Thoracic aorta (tissue), 2 donors: ENCODE data around the gene ZDHHC16. TPM values are rescaled to one million over a fixed set of nuclear protein-coding genes. Genes with fewer than 3 reads are reported as not detected.

ENCODE experiments used
- ATAC-seq: fragments of 150-250 bp; one replicate; pipeline ENCODE4 v1.8.0; 2017; ENCODE audit warnings: low read depth; ENCODE audit not compliant: insufficient number of reproducible peaks, low FRiP score
- DNase-seq: peaks from one replicate; pipeline ENCODE4 v3.0.0-alpha.2; 2020; ENCODE audit warnings: low spot score
- H3K27ac ChIP-seq, 2 donors: fragments of 200-600 bp; sonication (generic); 1 replicate in 1 of 2; 2 replicates in 1 of 2; pipeline ENCODE4 v1.5.1; 2016; ENCODE audit warnings: mild to moderate bottlenecking in 2 of 2, moderate library complexity in 2 of 2
- H3K27me3 ChIP-seq: fragments of 200-600 bp; sonication (generic); replicated peaks from 2 replicates; pipeline ENCODE4 v1.6.0; 2016; ENCODE audit warnings: mild to moderate bottlenecking; ENCODE audit not compliant: insufficient read depth
- H3K36me3 ChIP-seq: fragments of 200-600 bp; sonication (generic); one replicate; pipeline ENCODE4 v1.5.1; 2016
- H3K4me1 ChIP-seq, 2 donors: fragments of 200-600 bp; sonication (generic); 1 replicate in 1 of 2; 2 replicates in 1 of 2; pipeline versions ENCODE4 v1.5.1 to v1.6.0; 2016; ENCODE audit warnings: low read depth in 2 of 2, mild to moderate bottlenecking in 1 of 2; ENCODE audit not compliant: control insufficient read depth in 1 of 2
- H3K4me3 ChIP-seq: fragments of 200-600 bp; sonication (generic); 2 replicates; pipeline ENCODE4 v1.5.1; 2016; ENCODE audit warnings: mild to moderate bottlenecking
- H3K9me3 ChIP-seq: fragments of 200-600 bp; sonication (generic); 2 replicates; pipeline ENCODE4 v1.5.1; 2016
- total RNA-seq, 2 donors: library from RNA; depleted of rRNA; stranded (reverse); fragments of >200 nt; gene quantifications; one replicate each; pipeline versions ENCODE4 v1.1.0 to v1.2.3, GENCODE V29; 2016
- TF ChIP-seq, protein P1 (sequence below): fragments of 200-600 bp; sonication (generic); IDR thresholded peaks from one replicate; pipeline ENCODE4 v1.5.1; 2019; ENCODE audit warnings: antibody characterized with exemption

Gene ZDHHC16
- total RNA-seq, 2 donors from 2014 or later = 23.4 to 31.7 TPM

DNA sequence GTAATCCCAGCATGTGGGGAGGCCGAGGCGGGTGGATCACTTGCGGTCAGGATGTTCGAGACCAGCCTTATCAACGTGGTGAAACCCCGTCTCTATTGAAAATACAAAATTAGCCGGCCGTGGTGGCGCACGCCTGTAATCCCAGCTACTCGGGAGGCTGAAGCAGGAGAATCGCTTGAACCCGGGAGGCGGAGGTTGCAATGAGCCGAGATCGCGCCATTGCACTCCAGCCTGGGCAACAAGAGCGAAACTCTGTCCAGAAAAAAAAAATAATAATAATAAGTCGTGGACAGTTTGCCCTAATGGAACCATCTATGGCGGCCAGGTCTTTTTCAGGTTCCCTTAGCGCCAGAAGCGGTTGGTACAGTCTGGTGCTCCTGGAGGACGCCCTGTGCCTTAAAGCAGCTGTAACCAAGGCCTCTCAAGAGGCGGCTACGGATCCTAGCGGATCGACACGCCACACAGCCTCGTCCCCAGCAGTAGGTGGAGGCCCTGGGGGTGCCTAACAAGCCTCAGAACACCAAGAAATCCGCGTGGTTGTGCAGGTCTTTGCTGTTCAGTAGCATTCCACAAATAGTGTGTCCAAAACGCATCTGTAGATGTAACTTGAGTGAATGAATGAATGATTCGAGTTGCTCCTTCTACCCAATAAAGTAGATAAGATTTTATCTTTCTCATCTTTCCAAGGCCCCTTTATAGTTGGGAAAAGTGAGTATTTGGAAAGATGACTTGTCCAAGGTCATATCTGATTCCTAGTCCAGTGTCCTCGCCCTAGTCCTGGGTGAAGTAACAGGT, 19.0 kb upstream of the ZDHHC16 start:
- Histone ChIP-seq H3K4me3 (peak overlapping the region; percentile 93), H3K27ac (peak overlapping the region; percentile 68 to 76), H3K27me3 (no peaks in the 10 kb centered on the region), H3K4me1 (peaks cover 23 to 31% of the 10 kb centered on the region in 2 donors), H3K9me3 (no peaks in the 10 kb centered on the region), H3K36me3 (peaks cover 14% of the 10 kb centered on the region)
- ATAC-seq (no peak), DNase-seq (no peak)
- TF ChIP-seq, protein P1, sequence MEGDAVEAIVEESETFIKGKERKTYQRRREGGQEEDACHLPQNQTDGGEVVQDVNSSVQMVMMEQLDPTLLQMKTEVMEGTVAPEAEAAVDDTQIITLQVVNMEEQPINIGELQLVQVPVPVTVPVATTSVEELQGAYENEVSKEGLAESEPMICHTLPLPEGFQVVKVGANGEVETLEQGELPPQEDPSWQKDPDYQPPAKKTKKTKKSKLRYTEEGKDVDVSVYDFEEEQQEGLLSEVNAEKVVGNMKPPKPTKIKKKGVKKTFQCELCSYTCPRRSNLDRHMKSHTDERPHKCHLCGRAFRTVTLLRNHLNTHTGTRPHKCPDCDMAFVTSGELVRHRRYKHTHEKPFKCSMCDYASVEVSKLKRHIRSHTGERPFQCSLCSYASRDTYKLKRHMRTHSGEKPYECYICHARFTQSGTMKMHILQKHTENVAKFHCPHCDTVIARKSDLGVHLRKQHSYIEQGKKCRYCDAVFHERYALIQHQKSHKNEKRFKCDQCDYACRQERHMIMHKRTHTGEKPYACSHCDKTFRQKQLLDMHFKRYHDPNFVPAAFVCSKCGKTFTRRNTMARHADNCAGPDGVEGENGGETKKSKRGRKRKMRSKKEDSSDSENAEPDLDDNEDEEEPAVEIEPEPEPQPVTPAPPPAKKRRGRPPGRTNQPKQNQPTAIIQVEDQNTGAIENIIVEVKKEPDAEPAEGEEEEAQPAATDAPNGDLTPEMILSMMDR = no peak

DNA sequence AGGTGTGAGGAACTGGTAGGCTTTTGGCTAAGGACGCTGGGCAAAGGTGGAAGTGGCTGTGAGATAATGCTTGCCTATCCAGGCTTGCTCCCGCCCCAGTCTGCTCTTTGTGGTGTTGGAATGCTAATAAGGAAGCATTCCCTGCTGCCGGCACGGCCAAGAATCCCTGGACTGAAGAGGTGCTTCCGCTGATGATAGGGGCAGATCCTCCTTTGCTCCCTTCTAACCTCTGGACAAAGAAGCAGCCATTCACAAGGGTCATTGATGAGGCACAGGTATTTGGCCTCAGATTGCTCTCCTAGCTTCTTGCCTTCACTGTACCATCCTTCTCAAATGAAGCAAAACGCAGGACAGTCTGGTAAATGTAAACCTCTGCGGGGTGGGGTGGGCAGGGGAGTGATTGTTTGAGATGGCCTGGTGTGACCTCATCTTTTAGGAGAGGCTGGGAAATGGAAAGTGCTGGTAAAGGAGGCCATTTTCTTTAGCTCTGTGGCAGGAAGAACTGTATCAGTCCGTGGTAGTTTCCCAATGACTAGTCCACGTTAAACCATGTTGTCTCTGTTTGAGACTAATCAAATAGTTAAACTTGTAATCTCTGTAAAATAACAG, 18.3 kb upstream of the ZDHHC16 start:
- H3K4me3 ChIP-seq = peak overlapping the region; percentile 93
- H3K9me3 ChIP-seq = no peaks in the 10 kb centered on the region
- H3K4me1 ChIP-seq = peaks cover 23 to 31% of the 10 kb centered on the region in 2 donors
- DNase-seq (no peak), ATAC-seq (no peak)
- H3K27me3 ChIP-seq = no peaks in the 10 kb centered on the region
- peak overlapping the region in 1 of 2 donors; percentile 20 for H3K27ac ChIP-seq
- peaks cover 16% of the 10 kb centered on the region for H3K36me3 ChIP-seq
- TF ChIP-seq, protein P1 = no peak

DNA sequence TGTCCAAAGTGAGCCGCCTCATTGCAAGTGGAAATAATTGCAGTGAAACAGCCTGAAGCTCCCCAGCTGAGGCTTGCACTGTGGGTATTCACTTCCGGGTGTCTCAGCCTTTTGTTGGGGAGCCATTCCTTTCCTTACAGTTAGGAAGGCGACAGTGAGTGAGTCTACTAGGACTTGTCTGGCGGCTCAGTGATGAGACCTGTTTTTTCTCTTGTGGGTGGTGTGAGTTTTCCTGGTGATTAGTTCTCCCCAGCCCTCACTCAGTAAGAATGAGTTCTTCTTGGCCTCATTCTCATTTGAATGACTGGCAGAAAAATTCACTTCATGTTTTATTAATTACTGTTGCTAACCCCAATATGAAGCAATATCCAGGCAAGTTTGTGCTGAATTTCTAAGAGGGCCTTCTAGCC, 17.4 kb upstream of the ZDHHC16 start:
- no peaks in the 10 kb centered on the region for H3K9me3 ChIP-seq
- H3K4me3 ChIP-seq = peak overlapping the region; percentile 93
- no peak overlapping the region for H3K27ac ChIP-seq
- DNase-seq (no peak), ATAC-seq (no peak)
- peaks cover 23 to 31% of the 10 kb centered on the region in 2 donors for H3K4me1 ChIP-seq
- TF ChIP-seq, protein P1 = no peak
- H3K27me3 ChIP-seq = no peaks in the 10 kb centered on the region
- peaks cover 19% of the 10 kb centered on the region for H3K36me3 ChIP-seq

DNA sequence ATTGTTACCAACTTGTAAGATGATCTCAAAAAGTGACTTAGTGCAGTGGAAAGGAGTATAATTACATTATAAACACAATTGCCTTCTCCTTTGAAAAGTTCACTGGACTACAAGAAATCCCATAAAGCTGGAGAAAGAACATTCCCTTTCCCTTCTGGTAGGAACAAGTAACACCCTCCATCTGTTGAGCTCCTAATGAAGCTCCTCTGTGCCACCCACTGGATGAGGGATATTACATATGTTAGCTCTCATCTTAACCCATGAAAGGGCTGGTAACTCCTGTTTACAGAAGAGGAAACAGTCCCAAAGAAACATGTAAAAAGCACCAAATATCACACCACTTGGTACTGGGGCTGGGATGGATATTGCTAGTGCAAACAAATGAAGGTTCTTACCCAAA, 11.9 kb upstream of the ZDHHC16 start:
- TF ChIP-seq, protein P1 = no peak
- peaks cover 65% of the 10 kb centered on the region for H3K36me3 ChIP-seq
- H3K27me3 ChIP-seq = no peaks in the 10 kb centered on the region
- DNase-seq (no peak), ATAC-seq (no peak)
- H3K9me3 ChIP-seq = no peaks in the 10 kb centered on the region
- H3K27ac ChIP-seq = no peak overlapping the region
- no peaks in the 10 kb centered on the region for H3K4me1 ChIP-seq
- H3K4me3 ChIP-seq = no peak overlapping the region

DNA sequence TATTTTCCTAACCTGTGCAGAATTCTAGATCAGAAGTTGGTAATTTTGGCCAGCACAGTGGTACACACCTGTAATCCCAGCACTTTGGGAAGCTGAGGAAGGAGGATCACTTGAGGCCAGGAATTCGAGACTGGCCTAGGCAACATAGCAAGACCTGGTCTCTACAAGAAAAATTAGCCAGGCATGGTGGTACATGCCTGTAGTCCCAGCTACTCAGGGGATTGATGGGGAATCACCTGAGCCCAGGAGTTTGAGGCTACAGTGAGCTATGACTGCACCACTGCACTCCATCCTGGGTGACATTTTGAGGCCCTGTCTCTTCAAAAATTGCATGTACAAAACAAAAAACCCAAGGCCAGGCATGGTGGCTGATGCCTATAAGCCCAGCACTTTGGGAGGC, 11.4 kb upstream of the ZDHHC16 start:
- Histone ChIP-seq H3K27me3 (no peaks in the 10 kb centered on the region), H3K27ac (no peak overlapping the region), H3K9me3 (no peaks in the 10 kb centered on the region), H3K4me1 (no peaks in the 10 kb centered on the region), H3K4me3 (no peak overlapping the region), H3K36me3 (peaks cover 68% of the 10 kb centered on the region)
- no peak for DNase-seq
- ATAC-seq = no peak
- TF ChIP-seq, protein P1 = no peak
